ENCODE results near the gene TMEM263.
"Not testable (repeated sequence)": the region's sequence is repeated elsewhere in the genome, so short reads cannot be mapped to it uniquely, and the experiment has no call there.

TMEM263 gene

DNA sequence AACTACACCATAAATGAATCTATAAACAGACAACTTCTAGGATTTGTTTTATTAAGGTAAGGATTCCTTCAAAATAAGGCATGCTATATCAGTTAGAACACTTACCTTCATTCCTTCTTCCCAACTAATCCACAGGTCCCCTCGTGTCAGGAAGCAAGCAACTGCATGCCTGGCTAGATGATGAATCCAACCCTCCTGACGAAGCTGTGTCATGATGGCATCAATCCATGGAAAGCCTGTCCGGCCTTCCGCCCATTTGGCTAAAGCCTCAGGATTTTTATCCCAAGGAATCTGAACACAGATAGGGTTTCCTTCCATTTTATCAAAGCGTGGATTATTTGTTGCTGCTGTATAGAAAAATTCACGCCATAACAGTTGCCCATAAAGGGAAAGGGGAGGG, 43.7 kb downstream of the TMEM263 start:
- H3K36me3 ChIP-seq: no peaks in the 10 kb centered on the region
- TF ChIP-seq, protein P1, sequence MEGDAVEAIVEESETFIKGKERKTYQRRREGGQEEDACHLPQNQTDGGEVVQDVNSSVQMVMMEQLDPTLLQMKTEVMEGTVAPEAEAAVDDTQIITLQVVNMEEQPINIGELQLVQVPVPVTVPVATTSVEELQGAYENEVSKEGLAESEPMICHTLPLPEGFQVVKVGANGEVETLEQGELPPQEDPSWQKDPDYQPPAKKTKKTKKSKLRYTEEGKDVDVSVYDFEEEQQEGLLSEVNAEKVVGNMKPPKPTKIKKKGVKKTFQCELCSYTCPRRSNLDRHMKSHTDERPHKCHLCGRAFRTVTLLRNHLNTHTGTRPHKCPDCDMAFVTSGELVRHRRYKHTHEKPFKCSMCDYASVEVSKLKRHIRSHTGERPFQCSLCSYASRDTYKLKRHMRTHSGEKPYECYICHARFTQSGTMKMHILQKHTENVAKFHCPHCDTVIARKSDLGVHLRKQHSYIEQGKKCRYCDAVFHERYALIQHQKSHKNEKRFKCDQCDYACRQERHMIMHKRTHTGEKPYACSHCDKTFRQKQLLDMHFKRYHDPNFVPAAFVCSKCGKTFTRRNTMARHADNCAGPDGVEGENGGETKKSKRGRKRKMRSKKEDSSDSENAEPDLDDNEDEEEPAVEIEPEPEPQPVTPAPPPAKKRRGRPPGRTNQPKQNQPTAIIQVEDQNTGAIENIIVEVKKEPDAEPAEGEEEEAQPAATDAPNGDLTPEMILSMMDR (IDR thresholded peaks at IDR 0.05): no peak
- H3K9me3 ChIP-seq: no peaks in the 10 kb centered on the region
- H3K4me3 ChIP-seq (ENCODE audit: low read depth in 1 of 2, low read length in 1 of 2): no peak overlapping the region
- H3K27me3 ChIP-seq: no peaks in the 10 kb centered on the region
- no peak overlapping the region for H3K27ac ChIP-seq
- no peaks in the 10 kb centered on the region for H3K4me1 ChIP-seq (ENCODE audit: control insufficient read depth in 1 of 2, insufficient read depth in 1 of 2, low read depth in 1 of 2, low read length in 1 of 2)

DNA sequence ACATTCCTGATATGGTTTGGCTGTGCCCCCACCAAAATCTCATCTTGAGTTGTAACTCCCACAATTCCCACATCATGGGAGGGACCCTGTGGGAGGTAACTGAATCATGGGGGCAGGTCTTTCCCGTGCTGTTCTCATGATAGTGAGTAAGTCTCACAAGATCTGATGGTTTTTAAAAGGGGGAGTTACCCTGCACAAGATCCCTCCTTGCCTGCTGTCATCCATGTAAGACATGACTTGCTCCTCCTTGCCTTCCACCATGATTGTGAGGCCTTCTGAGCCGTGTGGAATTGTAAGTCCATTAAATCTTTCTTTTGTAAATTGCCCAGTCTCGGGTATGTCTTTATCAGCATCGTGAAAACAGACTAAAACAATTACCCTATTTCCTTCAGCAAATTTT, 47.0 kb downstream of the TMEM263 start:
- H3K36me3 ChIP-seq; H3K27me3 ChIP-seq; H3K4me3 ChIP-seq (ENCODE audit: low read depth in 1 of 2, low read length in 1 of 2): not testable (repeated sequence)

DNA sequence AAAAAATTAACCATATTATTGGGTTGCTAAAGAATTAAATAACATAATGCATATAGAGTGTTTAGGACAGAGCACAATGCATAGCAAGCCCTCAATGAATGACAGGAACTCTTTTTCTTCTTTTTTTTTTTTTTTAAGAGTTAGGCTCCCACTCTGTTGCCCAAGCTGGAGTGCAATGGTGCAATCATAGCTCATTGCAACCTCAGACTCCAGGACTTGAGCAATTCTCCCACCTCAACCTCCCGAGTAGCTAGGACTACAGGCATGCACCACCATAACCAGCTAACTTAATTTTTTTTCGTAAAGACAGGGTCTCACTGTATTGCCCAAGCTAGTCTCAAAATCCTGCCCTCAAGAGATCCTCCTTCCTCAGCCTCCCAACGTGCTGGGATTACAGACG, 51.7 kb downstream of the TMEM263 start:
- Histone ChIP-seq H3K36me3 (no peaks in the 10 kb centered on the region), H3K27ac (no peak overlapping the region), H3K9me3 (no peaks in the 10 kb centered on the region), H3K27me3 (no peaks in the 10 kb centered on the region), H3K4me1 (ENCODE audit: control insufficient read depth in 1 of 2, insufficient read depth in 1 of 2, low read depth in 1 of 2, low read length in 1 of 2) (no peaks in the 10 kb centered on the region), H3K4me3 (ENCODE audit: low read depth in 1 of 2, low read length in 1 of 2) (no peak overlapping the region)
- TF ChIP-seq, protein P1 (IDR thresholded peaks at IDR 0.05): no peak

More for the DNA sequence above, 47.0 kb downstream of the TMEM263 start:
- H3K9me3 ChIP-seq; H3K4me1 ChIP-seq (ENCODE audit: control insufficient read depth in 1 of 2, insufficient read depth in 1 of 2, low read depth in 1 of 2, low read length in 1 of 2); H3K27ac ChIP-seq: not testable (repeated sequence)

DNA sequence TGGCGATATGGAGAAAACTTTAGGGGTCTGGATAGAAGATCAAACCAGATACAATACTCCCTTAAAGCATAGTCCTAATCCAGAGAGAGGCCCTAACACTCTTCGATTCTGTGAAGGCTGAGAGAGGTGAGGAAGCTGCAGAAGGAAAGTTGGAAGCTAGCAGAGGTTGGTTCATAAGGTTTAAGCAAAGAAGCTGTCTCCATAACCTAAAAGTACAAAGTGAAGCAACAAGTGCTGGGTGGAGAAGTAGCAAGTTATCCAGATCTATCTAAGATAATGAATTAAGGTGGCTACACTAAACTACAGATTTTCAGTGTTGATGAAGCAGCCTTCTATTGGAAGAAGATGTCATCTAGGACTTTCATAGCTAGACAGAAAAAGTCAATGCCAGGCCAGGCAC, 55.8 kb downstream of the TMEM263 start:
- TF ChIP-seq, protein P1 (IDR thresholded peaks at IDR 0.05): no peak
- Histone ChIP-seq H3K4me3 (ENCODE audit: low read depth in 1 of 2, low read length in 1 of 2) (no peak overlapping the region), H3K9me3 (no peaks in the 10 kb centered on the region), H3K36me3 (no peaks in the 10 kb centered on the region), H3K27me3 (no peaks in the 10 kb centered on the region), H3K4me1 (ENCODE audit: control insufficient read depth in 1 of 2, insufficient read depth in 1 of 2, low read depth in 1 of 2, low read length in 1 of 2) (no peaks in the 10 kb centered on the region), H3K27ac (no peak overlapping the region)

DNA sequence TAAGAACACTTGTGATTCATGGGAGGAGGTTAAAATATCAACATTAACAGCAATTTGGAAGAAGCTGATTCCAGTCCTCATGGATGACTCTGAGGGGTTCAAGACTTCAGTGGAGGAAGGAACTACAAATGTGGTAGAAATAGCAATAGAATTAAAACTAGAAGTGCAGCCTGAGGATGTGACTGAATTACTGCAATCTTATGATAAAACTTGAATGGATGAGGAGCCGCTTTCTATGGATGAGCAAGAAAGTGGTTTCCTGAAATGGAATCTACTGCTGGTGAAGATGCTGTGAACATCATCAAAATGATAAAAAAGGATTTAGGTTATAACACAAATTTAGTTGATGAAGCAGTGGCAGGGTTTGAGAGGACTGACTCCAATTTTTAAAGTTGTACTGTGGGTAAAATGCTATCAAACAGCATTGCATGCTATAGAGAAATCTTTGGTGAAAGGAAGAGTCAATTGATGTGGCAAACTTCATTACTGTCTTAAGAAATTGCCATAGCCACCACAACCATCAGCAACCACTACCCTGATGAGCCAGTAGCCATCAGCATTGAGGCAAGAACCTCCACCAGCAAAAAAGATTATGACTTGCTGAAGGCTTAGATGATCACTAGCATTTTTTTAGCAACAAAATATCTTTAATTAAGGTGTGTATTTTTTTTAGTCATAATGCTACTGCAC, 57.2 kb downstream of the TMEM263 start:
- Histone ChIP-seq H3K4me1 (ENCODE audit: control insufficient read depth in 1 of 2, insufficient read depth in 1 of 2, low read depth in 1 of 2, low read length in 1 of 2) (no peaks in the 10 kb centered on the region), H3K36me3 (no peaks in the 10 kb centered on the region), H3K4me3 (ENCODE audit: low read depth in 1 of 2, low read length in 1 of 2) (no peak overlapping the region), H3K27me3 (no peaks in the 10 kb centered on the region), H3K9me3 (no peaks in the 10 kb centered on the region), H3K27ac (no peak overlapping the region)
- TF ChIP-seq, protein P1 (IDR thresholded peaks at IDR 0.05): no peak

DNA sequence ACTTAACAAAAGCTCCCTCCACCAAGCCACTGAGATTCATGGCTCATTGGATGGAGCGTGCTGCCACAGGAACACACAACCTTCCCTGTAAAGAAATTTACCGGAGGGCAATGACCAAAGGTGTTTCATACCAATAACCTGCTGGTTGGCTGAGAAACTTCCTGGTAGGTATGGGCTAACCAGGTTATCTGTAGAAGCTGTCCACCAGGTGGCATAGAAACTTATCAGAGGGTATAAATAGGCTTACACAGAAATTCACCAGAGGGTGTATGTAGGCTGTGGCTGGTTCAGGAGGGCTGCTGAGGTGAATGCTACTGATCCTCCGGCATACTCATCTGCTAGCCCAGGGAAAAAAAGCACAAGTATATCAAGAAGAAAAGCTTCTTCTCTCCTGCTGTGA, 58.3 kb downstream of the TMEM263 start:
- Histone ChIP-seq H3K27ac (no peak overlapping the region), H3K4me1 (ENCODE audit: control insufficient read depth in 1 of 2, insufficient read depth in 1 of 2, low read depth in 1 of 2, low read length in 1 of 2) (no peaks in the 10 kb centered on the region), H3K4me3 (ENCODE audit: low read depth in 1 of 2, low read length in 1 of 2) (no peak overlapping the region), H3K36me3 (no peaks in the 10 kb centered on the region), H3K9me3 (no peaks in the 10 kb centered on the region), H3K27me3 (no peaks in the 10 kb centered on the region)
- TF ChIP-seq, protein P1 (IDR thresholded peaks at IDR 0.05): no peak

All from neutrophil (primary cell).